HG03103 (cell line): ENCODE measurements around the gene SLC35F3.
"Not testable (repeated sequence)": the region's sequence is repeated elsewhere in the genome, so short reads cannot be mapped to it uniquely, and the experiment has no call there.

Experiments used
- ATAC-seq: cut with Tn5 transposase; IDR thresholded peaks from one replicate; pipeline ENCODE4 v1.9.1; 2021; ENCODE audit warnings: low read depth; ENCODE audit not compliant: unreplicated experiment

Gene SLC35F3

GRCh38 chr1:234327577-234328164, 423.2 kb downstream of the SLC35F3 start:
- ATAC-seq = no peak

- ATAC-seq = no peak
Measured at GRCh38 chr1:234330843-234331215, 426.4 kb downstream of the SLC35F3 start.

GRCh38 chr1:234331507-234331906, 427.0 kb downstream of the SLC35F3 start:
- no peak for ATAC-seq

GRCh38 chr1:234336359-234336758, 431.9 kb downstream of the SLC35F3 start:
- no peak for ATAC-seq

- ATAC-seq = no peak
Measured at GRCh38 chr1:234337233-234337632, 432.8 kb downstream of the SLC35F3 start.

GRCh38 chr1:234340528-234340927, 436.1 kb downstream of the SLC35F3 start:
- no peak for ATAC-seq

GRCh38 chr1:234342774-234343173, 438.3 kb downstream of the SLC35F3 start:
- ATAC-seq = no peak

- ATAC-seq = no peak
Measured at GRCh38 chr1:234345237-234345636, 440.8 kb downstream of the SLC35F3 start.

GRCh38 chr1:234348964-234349363, 444.5 kb downstream of the SLC35F3 start:
- ATAC-seq = no peak

GRCh38 chr1:234355782-234356510, 451.5 kb downstream of the SLC35F3 start:
- ATAC-seq = no peak

GRCh38 chr1:234356615-234357269, 452.3 kb downstream of the SLC35F3 start:
- not testable (repeated sequence) for ATAC-seq

GRCh38 chr1:234357831-234358230, 453.4 kb downstream of the SLC35F3 start:
- no peak for ATAC-seq

- no peak for ATAC-seq
Measured at GRCh38 chr1:234361102-234361603, 456.7 kb downstream of the SLC35F3 start.

- no peak for ATAC-seq
Measured at GRCh38 chr1:234362558-234362957, 458.1 kb downstream of the SLC35F3 start.

GRCh38 chr1:234368320-234369032, 464.0 kb downstream of the SLC35F3 start:
- no peak for ATAC-seq

GRCh38 chr1:234369033-234369430, 464.6 kb downstream of the SLC35F3 start:
- ATAC-seq = no peak

- ATAC-seq = no peak
Measured at GRCh38 chr1:234369784-234370183, 465.3 kb downstream of the SLC35F3 start.

- ATAC-seq = no peak
Measured at GRCh38 chr1:234371414-234371813, 466.9 kb downstream of the SLC35F3 start.

GRCh38 chr1:234372011-234372757, 467.7 kb downstream of the SLC35F3 start:
- ATAC-seq = no peak
